GM18499 (cell line): Measurements from ENCODE around the gene NOL4L.
"Not testable (repeated sequence)": the region's sequence is repeated elsewhere in the genome, so short reads cannot be mapped to it uniquely, and the experiment has no call there.

Experiments
- ATAC-seq: cut with Tn5 transposase; IDR thresholded peaks from one replicate; pipeline ENCODE4 v1.9.1; 2021; ENCODE audit warnings: moderate number of reproducible peaks; ENCODE audit not compliant: insufficient read depth, unreplicated experiment

NOL4L gene

GRCh38 chr20:32411955-32412706 lies 173.0 kb downstream of the NOL4L start:
- no peak for ATAC-seq

GRCh38 chr20:32407131-32407750 lies 177.9 kb downstream of the NOL4L start:
- ATAC-seq = not testable (repeated sequence)

- ATAC-seq = no peak
These were observed 178.4 kb downstream of the NOL4L start for GRCh38 chr20:32406701-32407100.

- ATAC-seq = no peak
These were observed 181.1 kb downstream of the NOL4L start for GRCh38 chr20:32404017-32404416.

- no peak for ATAC-seq
These were observed 184.7 kb downstream of the NOL4L start for GRCh38 chr20:32400476-32400875.

- no peak for ATAC-seq
These were observed 187.5 kb downstream of the NOL4L start for GRCh38 chr20:32397567-32398084.

- ATAC-seq = no peak
These were observed 188.4 kb downstream of the NOL4L start for GRCh38 chr20:32396646-32397160.

- no peak for ATAC-seq
These were observed 190.1 kb downstream of the NOL4L start for GRCh38 chr20:32395066-32395465.
